Hepatocyte (in vitro differentiated cells): ENCODE data around the gene GPC3.

Source experiments
- EZH2 ChIP-seq: fragments of 200-600 bp; sonication (generic); IDR thresholded peaks from 2 replicates; pipeline ENCODE4 v1.6.1; 2016; ENCODE audit warnings: antibody characterized with exemption, mild to moderate bottlenecking, borderline replicate concordance
- EZH2phosphoT487 ChIP-seq: fragments of 200-600 bp; sonication (generic); IDR thresholded peaks from one replicate; pipeline ENCODE4 v1.6.1; 2018; ENCODE audit warnings: antibody characterized with exemption, mild to moderate bottlenecking, low read depth, moderate library complexity; ENCODE audit not compliant: unreplicated experiment, severe bottlenecking
- TF ChIP-seq, protein P1 (sequence below): fragments of 200-600 bp; sonication (generic); IDR thresholded peaks from 2 replicates; pipeline ENCODE4 v1.5.1; 2016; ENCODE audit warnings: antibody characterized with exemption, mild to moderate bottlenecking; ENCODE audit not compliant: poor library complexity

DNA sequence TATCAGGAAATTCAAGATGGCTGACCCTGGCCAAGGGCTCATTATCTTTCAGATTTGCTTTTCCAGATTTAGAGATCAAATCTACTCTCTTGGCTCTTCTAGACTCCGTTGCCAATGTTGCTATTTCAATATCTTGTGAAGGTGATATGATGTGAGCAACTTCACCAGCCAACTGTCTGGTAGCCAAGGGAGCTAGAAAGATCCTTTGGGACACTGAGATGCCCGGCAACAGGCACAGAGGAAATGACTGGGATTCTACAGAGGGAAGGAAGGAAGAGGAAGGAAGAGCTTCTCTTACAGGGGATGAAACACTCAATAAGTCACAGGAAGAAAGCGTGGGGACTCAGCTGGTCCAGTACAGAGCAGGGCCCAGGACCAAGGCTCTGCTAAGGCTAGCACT is 448.3 kb downstream of the GPC3 start:
- TF ChIP-seq, protein P1, sequence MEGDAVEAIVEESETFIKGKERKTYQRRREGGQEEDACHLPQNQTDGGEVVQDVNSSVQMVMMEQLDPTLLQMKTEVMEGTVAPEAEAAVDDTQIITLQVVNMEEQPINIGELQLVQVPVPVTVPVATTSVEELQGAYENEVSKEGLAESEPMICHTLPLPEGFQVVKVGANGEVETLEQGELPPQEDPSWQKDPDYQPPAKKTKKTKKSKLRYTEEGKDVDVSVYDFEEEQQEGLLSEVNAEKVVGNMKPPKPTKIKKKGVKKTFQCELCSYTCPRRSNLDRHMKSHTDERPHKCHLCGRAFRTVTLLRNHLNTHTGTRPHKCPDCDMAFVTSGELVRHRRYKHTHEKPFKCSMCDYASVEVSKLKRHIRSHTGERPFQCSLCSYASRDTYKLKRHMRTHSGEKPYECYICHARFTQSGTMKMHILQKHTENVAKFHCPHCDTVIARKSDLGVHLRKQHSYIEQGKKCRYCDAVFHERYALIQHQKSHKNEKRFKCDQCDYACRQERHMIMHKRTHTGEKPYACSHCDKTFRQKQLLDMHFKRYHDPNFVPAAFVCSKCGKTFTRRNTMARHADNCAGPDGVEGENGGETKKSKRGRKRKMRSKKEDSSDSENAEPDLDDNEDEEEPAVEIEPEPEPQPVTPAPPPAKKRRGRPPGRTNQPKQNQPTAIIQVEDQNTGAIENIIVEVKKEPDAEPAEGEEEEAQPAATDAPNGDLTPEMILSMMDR: no peak
- TF ChIP-seq EZH2phosphoT487 (no peak), EZH2 (no peak)
